ENCODE results near the gene OR51M1.
"Not testable (repeated sequence)": the region's sequence is repeated elsewhere in the genome, so short reads cannot be mapped to it uniquely, and the experiment has no call there.

The OR51M1 gene

GRCh38 chr11:5366365-5366764 lies 17.2 kb upstream of the OR51M1 start:
- H3K4me1 Mint-ChIP-seq, H3K27me3 Mint-ChIP-seq, H3K27ac Mint-ChIP-seq, CTCF ChIA-PET, DNase-seq, H3K9me3 Mint-ChIP-seq, H3K4me3 Mint-ChIP-seq, H3K36me3 Mint-ChIP-seq: not testable (repeated sequence)

- DNase-seq, result no peak
- no peak overlapping the region for H3K27ac Mint-ChIP-seq
- CTCF ChIA-PET, result no interaction called here
- no peaks in the 10 kb centered on the region for H3K4me1 Mint-ChIP-seq
- no peaks in the 10 kb centered on the region for H3K36me3 Mint-ChIP-seq
- no peak overlapping the region for H3K4me3 Mint-ChIP-seq
- peaks cover 3% of the 10 kb centered on the region for H3K27me3 Mint-ChIP-seq
- no peaks in the 10 kb centered on the region for H3K9me3 Mint-ChIP-seq
Observed at GRCh38 chr11:5366856-5367255, 16.8 kb upstream of the OR51M1 start.

GRCh38 chr11:5367448-5368074 lies 16.1 kb upstream of the OR51M1 start:
- CTCF ChIA-PET, result no interaction called here
- no peak overlapping the region for H3K4me3 Mint-ChIP-seq

GRCh38 chr11:5368502-5369043 lies 15.0 kb upstream of the OR51M1 start:
- no peaks in the 10 kb centered on the region for H3K4me1 Mint-ChIP-seq
- H3K4me3 Mint-ChIP-seq, result no peak overlapping the region
- no peak overlapping the region for H3K27ac Mint-ChIP-seq
- no peak for DNase-seq
- H3K36me3 Mint-ChIP-seq, result no peaks in the 10 kb centered on the region
- H3K27me3 Mint-ChIP-seq, result peaks cover 3% of the 10 kb centered on the region
- no peaks in the 10 kb centered on the region for H3K9me3 Mint-ChIP-seq
- CTCF ChIA-PET, result no interaction called here

More at GRCh38 chr11:5367448-5368074, 16.1 kb upstream of the OR51M1 start:
- no peak overlapping the region for H3K27ac Mint-ChIP-seq
- H3K27me3 Mint-ChIP-seq, result peaks cover 3% of the 10 kb centered on the region
- no peaks in the 10 kb centered on the region for H3K36me3 Mint-ChIP-seq
- DNase-seq, result no peak
- no peaks in the 10 kb centered on the region for H3K4me1 Mint-ChIP-seq
- H3K9me3 Mint-ChIP-seq, result no peaks in the 10 kb centered on the region

- Mint-ChIP-seq H3K36me3 (no peaks in the 10 kb centered on the region), H3K9me3 (no peaks in the 10 kb centered on the region), H3K4me3 (no peak overlapping the region), H3K27me3 (peaks cover 3% of the 10 kb centered on the region), H3K27ac (no peak overlapping the region), H3K4me1 (no peaks in the 10 kb centered on the region)
- no peak for DNase-seq
- CTCF ChIA-PET, result no interaction called here
Observed at GRCh38 chr11:5369789-5370188, 13.8 kb upstream of the OR51M1 start.

GRCh38 chr11:5380740-5381342 lies 2.8 kb upstream of the OR51M1 start:
- no peak overlapping the region for H3K27ac Mint-ChIP-seq
- peak; percentile 37 for DNase-seq
- H3K4me3 Mint-ChIP-seq, result no peak overlapping the region
- H3K9me3 Mint-ChIP-seq, result no peaks in the 10 kb centered on the region
- H3K36me3 Mint-ChIP-seq, result no peaks in the 10 kb centered on the region
- no peaks in the 10 kb centered on the region for H3K4me1 Mint-ChIP-seq
- CTCF ChIA-PET, result interaction anchor here (0.9 to 1.4 kb wide), 2 partner anchors 10 to 744 kb away, joined by 3 to 5 read pairs; partner anchors contain the start of gene OR51D1
- H3K27me3 Mint-ChIP-seq, result no peaks in the 10 kb centered on the region

GRCh38 chr11:5384335-5384734 lies 723 bp downstream of the OR51M1 start:
- H3K27me3 Mint-ChIP-seq, result no peaks in the 10 kb centered on the region
- no peaks in the 10 kb centered on the region for H3K4me1 Mint-ChIP-seq
- CTCF ChIA-PET, result no interaction called here
- no peaks in the 10 kb centered on the region for H3K9me3 Mint-ChIP-seq
- H3K4me3 Mint-ChIP-seq, result no peak overlapping the region
- no peak overlapping the region for H3K27ac Mint-ChIP-seq
- H3K36me3 Mint-ChIP-seq, result no peaks in the 10 kb centered on the region
- no peak for DNase-seq

- CTCF ChIA-PET, result no interaction called here
- no peak for DNase-seq
- Mint-ChIP-seq H3K4me3 (no peak overlapping the region), H3K4me1 (no peaks in the 10 kb centered on the region), H3K36me3 (no peaks in the 10 kb centered on the region), H3K27ac (no peak overlapping the region), H3K27me3 (no peaks in the 10 kb centered on the region), H3K9me3 (no peaks in the 10 kb centered on the region)
Observed at GRCh38 chr11:5390210-5390609, 6.6 kb downstream of the OR51M1 start.

GRCh38 chr11:5394091-5394490 lies 10.5 kb downstream of the OR51M1 start:
- H3K27me3 Mint-ChIP-seq, result no peaks in the 10 kb centered on the region
- no peaks in the 10 kb centered on the region for H3K36me3 Mint-ChIP-seq
- H3K4me3 Mint-ChIP-seq, result no peak overlapping the region
- CTCF ChIA-PET, result no interaction called here
- no peaks in the 10 kb centered on the region for H3K9me3 Mint-ChIP-seq
- H3K27ac Mint-ChIP-seq, result no peak overlapping the region
- H3K4me1 Mint-ChIP-seq, result no peaks in the 10 kb centered on the region
- no peak for DNase-seq

GRCh38 chr11:5398936-5399335 lies 15.3 kb downstream of the OR51M1 start:
- Mint-ChIP-seq H3K36me3 (no peaks in the 10 kb centered on the region), H3K9me3 (peaks cover 2% of the 10 kb centered on the region), H3K4me1 (no peaks in the 10 kb centered on the region), H3K4me3 (no peak overlapping the region), H3K27me3 (peaks cover 4% of the 10 kb centered on the region), H3K27ac (no peak overlapping the region)
- CTCF ChIA-PET, result no interaction called here
- DNase-seq, result no peak

GRCh38 chr11:5405173-5405572 lies 21.6 kb downstream of the OR51M1 start:
- no peak overlapping the region for H3K27ac Mint-ChIP-seq
- peaks cover 4% of the 10 kb centered on the region for H3K27me3 Mint-ChIP-seq
- DNase-seq, result no peak
- peaks cover 2% of the 10 kb centered on the region for H3K9me3 Mint-ChIP-seq
- H3K36me3 Mint-ChIP-seq, result no peaks in the 10 kb centered on the region
- H3K4me3 Mint-ChIP-seq, result no peak overlapping the region
- CTCF ChIA-PET, result no interaction called here
- H3K4me1 Mint-ChIP-seq, result no peaks in the 10 kb centered on the region

GRCh38 chr11:5420993-5421392 lies 37.4 kb downstream of the OR51M1 start:
- CTCF ChIA-PET, result no interaction called here
- H3K36me3 Mint-ChIP-seq, result no peaks in the 10 kb centered on the region
- no peak overlapping the region for H3K4me3 Mint-ChIP-seq
- H3K9me3 Mint-ChIP-seq, result no peaks in the 10 kb centered on the region
- no peak overlapping the region for H3K27ac Mint-ChIP-seq
- DNase-seq, result no peak
- no peaks in the 10 kb centered on the region for H3K4me1 Mint-ChIP-seq
- no peaks in the 10 kb centered on the region for H3K27me3 Mint-ChIP-seq

GRCh38 chr11:5421811-5422210 lies 38.2 kb downstream of the OR51M1 start, which contains the start of gene OR51Q1:
TSS of gene OR51Q1 (plus strand) at chr11:5422111. CDS start at chr11:5422201, 90 bp downstream.
- no peak for DNase-seq
- CTCF ChIA-PET, result no interaction called here
- Mint-ChIP-seq H3K4me1 (no peaks in the 10 kb centered on the region), H3K27me3 (no peaks in the 10 kb centered on the region), H3K36me3 (no peaks in the 10 kb centered on the region), H3K27ac (no peak within 1 kb of the TSS), H3K9me3 (no peaks in the 10 kb centered on the region), H3K4me3 (no peak within 1 kb of the TSS)

GRCh38 chr11:5423131-5423530 lies 39.5 kb downstream of the OR51M1 start:
- Mint-ChIP-seq H3K27me3 (no peaks in the 10 kb centered on the region), H3K4me3 (no peak overlapping the region), H3K4me1 (no peaks in the 10 kb centered on the region), H3K36me3 (no peaks in the 10 kb centered on the region), H3K27ac (no peak overlapping the region), H3K9me3 (no peaks in the 10 kb centered on the region)
- CTCF ChIA-PET, result no interaction called here
- DNase-seq, result no peak

GRCh38 chr11:5441414-5441813 lies 57.8 kb downstream of the OR51M1 start, which contains the start of gene OR51I1:
TSS of gene OR51I1 (minus strand) at chr11:5441514. CDS start at chr11:5441514, 0 bp downstream.
- Mint-ChIP-seq H3K4me3 (no peak within 1 kb of the TSS), H3K27ac (no peak within 1 kb of the TSS), H3K9me3 (no peaks in the 10 kb centered on the region)

More at GRCh38 chr11:5441414-5441813, 57.8 kb downstream of the OR51M1 start, which contains the start of gene OR51I1:
- no peaks in the 10 kb centered on the region for H3K36me3 Mint-ChIP-seq
- DNase-seq, result no peak
- H3K27me3 Mint-ChIP-seq, result peaks cover 6% of the 10 kb centered on the region
- CTCF ChIA-PET, result no interaction called here
- no peaks in the 10 kb centered on the region for H3K4me1 Mint-ChIP-seq
